HT1080 (cell line): Measurements from ENCODE around the gene ENTR1. TPM values are rescaled to one million over a fixed set of nuclear protein-coding genes. Genes with fewer than 3 reads are reported as not detected.

Source experiments
- DNase-seq: peaks from one replicate; pipeline ENCODE4 v3.0.0-alpha.2; 2015; ENCODE audit warnings: low read depth
- total RNA-seq: library from RNA; depleted of rRNA; stranded (reverse); fragments of >200 nt; shearing (Covaris generic); gene quantifications from 2 replicates; pipeline ENCODE4 v1.2.3, GENCODE V29; 2014

Gene ENTR1
- total RNA-seq, 1 experiment from 2014 or later = 125 TPM

DNA sequence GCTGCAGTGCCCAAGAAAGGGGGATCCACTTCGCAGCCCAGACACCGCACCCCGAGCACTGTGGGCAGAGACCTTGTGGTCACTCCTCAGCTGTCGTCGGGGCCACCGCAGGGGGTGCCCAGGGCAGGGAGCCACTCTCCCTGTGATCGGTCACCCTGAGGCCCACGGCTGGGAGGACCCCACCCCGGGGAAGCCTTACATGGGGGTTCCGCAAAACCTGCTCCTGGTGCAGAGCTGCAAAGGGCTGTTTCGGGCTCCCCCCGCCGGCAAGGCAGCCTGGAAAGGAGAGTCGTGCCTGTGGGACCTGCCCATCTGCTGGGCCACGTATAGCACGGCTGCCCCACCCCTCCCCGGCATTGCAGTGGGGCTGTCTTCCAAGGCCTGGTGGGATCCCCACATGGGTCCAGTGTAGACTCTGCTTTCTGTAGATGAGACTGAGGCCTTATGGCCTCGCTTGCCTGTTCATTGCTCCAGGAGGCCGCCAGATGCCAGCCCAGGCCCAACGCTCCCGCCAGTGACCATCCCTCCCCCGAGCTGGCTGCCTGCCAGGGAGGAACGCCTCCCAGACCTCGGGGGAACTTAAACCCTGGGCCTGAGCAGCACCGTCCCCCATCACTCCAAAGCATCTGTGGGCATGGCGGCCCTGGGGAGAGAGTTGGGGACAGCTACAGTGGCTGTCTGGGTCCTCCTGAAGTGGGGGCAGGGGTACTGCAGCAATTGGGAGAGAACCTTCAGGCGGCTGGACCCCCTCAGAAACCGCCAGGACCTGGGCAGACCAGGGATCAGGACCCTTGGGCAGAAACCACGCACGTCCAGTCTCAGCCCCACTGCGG is 45.3 kb downstream of the ENTR1 start:
- no peak for DNase-seq

DNA sequence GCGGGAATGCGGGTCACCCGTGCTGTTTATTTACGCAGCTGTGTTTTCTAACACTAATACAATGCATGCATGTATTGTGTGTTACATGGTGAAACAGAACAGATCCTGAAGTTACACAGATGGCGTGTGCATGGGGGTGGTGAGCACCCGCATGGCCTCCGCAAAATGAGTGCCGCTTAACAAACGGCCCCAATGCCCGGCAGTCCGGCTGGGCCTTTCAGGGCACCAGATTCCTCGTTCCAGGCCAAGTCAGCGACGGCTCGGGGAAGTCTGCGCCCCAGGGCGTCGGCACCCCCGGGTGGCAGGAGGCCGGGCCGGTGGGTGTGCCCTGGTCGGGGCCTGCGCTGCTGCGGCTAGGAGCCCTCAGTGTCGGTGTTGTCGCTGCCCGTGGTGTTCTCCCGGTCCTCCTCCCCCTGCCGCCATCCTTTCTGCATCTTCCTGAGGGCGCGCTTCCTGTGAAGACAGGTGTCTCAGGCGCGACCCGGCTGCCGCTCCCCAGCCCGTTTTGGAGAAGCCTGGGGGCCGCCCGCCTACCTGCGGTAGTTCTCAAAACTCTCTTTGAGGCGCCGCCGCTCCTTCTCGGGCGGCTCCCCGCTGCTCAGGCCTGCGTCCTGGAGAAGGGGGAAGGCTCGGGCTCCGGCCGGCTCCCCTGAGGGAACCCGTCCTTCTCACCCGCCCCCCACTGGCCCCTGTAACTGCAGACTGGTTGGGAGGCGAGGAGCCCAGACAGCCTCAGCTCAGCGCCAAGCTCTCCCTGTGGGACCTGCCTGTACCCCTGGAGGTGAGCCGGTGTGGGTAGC is 46.3 kb downstream of the ENTR1 start:
- no peak for DNase-seq

DNA sequence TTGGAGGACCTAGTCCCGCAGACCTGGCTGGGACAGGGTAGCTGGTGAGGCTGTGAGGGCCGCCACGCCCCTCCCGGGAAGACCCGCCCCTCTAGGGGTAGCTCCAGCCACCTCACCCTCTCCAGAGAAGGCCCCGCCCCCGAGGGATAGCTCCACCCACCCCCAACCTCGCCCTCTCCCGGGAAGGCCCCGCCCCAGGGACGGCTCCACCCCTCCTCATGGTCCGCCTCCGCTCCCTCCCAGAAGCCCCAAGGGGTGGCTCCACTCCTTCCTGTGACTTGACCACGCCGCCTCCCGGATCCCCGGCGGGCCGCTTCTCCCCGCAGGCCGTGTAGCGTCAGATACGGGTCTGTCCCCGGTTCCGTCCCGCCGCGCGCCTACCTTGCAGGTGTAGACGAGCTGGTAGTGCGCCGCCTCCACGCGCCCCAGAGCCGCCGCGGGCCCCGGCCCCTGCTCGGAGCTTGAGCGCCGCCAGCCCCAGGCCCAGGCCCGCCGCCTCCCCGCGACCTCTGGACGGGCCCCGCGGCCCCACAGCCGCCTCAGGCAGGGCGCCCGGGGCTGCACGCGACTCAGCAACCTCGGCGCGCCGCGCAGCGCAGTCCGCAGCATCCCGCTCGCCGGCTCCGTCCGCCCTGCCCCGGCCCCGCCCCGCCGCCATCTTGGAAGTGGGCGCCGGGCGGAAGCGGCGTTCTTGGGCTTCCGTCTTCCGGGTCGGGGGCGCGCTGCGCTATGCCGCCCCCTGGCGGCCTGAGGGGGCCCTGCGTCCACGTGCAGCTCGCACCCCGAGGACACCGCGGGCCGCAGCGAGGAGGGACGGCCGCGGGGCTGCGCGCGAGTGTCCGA is 47.1 kb downstream of the ENTR1 start, which contains the start of gene DNLZ:
Gene DNLZ (minus strand): TSS at position 639 of the 843 bp plus-strand sequence. CDS start 30 bp downstream, at position 609.
- peak; percentile 81 for DNase-seq

DNA sequence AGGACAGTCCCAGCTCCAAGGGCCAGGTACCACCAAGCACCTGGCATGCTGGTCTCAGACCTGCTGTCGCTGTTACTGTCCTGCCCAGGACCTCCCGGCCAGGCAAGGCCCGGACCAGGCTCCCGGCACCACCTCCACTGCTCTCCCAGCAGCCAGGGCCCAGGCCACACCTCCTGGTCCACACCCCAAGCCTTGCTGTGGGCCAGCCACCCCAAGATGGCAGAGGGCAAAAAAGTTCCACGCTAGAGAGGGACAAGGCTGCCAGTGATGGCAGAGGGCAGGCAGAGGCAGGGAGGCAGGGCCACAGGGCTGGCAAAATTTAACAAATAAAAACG is 48.0 kb downstream of the ENTR1 start:
- DNase-seq = no peak

DNA sequence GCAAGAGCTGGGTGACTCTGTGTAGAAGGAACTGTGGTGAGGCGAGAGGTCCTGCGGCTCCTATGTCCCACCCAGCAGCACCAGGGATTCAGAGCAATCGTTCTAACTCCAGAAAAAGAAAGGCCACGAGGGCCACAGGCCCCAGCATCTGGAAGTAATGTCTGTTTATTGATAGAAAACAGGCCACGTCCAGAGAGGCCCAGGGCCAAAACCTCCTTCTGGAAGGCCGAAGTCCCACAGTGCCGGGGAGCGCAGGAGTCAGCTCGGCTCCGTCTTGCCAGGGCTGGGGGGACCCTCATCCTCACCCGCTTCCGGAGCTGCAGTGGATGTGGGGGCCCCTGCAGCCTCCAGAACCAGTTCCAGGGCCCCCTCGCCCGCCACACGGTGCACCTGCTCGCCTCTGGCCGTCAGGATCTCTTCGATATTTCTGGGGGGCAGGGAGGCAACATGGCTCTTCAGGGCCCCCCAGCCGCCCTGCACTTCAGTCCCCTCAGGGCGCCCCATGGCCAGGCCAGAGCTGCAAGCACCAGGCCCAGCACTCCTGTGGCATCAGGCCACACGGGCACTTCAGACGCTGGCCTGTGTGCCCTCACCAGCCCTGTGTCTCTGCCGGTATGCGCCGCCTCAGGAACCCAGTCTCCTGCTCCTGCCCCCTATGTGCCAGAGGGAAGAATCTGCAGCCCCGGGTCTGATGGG is 48.5 kb downstream of the ENTR1 start:
- no peak for DNase-seq

DNA sequence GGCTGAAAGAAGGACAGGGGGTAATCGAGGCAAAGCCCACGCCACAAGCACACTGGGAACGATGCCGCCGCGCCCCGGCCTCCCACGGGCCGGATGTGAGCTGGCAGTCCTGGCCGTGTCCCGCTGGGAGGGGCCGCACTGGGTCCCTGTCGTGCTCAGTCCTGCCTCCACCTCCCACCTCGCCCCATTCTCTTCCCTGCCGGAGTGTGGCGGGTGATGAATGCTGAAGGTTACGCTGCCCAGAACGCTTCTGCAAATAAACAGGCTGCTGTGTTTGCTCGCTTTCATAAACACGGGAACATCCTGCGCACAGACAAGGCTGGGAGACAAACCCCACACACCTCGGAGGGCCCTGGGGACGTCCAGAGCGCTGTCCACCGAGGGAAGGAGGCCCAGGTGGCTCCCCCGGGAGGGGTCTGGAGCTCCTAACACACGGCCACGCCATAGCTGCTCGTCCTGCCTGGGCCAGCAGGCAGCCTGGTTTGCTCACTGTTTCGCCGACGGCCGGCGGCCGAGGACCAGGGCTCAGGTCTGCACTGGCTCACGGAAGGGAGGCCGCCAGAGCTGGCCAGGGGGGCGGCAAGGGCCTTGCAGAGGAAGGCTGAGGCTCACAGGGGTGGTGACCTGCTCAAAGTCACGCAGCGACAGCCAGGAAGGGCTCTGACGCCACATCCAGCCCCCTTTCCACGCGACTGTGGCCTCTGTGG is 49.2 kb downstream of the ENTR1 start:
- no peak for DNase-seq

DNA sequence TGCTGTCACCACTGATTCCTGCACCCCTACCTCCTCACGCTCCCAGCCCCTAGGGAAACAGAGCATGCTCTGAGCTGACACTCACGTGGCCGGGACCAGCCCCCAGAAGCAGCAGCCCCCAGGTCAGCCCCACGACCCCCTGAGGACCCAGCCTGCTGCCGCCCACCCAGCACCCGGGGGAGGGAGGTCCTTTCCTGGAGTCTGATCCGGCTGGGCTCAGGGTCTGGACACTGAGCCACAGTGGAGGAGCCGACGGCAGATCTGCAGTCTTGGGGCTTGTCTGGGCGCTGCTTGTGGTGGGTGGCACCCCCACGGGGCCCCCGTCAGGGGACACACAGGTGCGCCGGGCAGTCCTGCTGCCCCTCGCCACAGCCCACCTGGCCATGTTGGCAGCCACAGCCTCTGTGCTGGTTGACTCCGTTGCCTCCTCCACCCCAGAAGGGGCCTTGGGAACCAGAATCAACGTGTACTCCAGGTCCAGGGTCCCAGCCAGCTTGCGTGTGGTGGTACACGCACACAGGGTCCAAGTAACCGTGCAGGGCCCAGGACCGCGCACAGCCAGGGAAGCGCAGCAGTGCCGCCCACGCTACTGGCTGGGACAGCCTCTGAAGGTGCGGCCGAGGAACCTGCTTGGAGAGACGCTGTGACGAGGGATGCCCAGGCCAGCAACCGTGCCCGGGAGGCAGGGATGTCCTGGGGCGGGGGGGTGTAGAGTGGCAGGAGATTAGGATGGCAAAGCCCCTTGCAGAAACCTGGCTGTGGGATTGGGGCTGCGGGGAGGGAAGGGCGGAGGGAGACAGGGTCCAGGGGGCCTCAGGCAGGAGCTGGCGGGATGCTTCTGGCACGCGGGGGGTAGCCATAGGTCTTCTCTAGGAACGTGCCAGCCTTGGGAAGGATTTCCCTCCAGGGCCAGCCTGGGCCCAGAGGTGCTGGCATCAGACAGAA is 50.4 kb downstream of the ENTR1 start:
- DNase-seq = no peak

DNA sequence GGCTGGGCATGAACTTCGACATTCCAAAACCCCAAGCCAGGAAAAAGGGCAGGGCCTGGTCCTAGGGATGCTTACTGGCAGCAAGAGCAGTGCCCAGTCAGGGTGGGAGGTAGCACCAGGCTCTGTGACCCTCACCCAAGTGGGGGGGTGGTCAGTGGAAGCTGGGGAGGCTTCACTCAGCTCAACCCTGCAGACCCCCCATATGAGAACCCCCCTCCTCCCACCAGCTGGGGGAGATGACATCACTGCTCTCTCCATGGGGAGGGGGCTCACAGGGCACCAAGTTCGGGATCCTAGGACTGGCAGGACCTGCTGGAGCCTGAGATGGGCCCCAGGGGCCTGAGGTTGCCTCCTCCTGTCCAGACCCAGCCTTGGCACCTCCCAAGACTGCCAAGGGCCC is 51.5 kb downstream of the ENTR1 start:
- no peak for DNase-seq

DNA sequence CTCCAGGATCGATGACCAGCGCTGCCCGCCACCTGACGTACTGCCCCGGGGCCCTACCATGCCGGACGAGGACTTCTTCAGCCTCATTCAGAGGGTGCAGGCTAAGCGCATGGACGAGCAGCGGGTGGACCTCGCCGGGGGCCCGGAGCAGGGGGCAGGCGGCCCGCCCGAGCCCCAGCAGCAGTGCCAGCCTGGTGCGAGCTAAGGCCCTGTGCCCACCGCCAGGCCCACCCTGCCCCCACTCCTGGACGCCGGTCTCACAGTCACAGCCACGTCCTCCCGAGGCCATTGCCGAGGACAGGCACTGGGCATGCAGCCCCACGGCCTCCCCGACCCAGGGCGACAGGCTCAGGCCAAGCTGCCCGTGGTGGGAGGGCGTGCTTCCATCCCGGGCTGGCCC is 52.4 kb downstream of the ENTR1 start:
- DNase-seq = no peak

DNA sequence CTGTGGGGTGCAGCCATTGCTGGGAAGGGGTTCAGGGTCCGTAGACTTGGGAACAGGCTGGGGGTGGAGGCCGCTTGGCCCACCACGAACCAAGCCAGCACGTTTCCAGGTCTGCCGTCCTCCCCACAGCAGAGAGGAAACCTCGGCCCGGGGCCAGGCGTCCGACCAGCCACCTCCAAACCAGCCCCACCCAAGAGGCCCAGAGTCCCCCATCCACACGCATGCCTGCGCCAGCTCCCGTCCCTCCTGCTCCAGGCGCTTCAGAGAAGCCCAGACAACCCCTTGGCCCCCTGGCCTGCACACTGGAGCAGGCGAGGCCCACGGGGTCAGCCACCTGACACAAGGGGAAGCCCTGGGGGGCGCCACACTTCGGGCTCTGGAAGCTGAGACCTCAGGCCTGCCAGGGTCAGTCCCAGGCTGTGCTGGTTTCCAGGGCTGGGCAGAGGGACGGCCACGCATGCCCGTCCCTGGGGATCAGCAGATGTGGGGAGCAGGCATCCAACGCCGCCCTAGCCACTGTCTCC is 53.1 kb downstream of the ENTR1 start:
- no peak for DNase-seq

DNA sequence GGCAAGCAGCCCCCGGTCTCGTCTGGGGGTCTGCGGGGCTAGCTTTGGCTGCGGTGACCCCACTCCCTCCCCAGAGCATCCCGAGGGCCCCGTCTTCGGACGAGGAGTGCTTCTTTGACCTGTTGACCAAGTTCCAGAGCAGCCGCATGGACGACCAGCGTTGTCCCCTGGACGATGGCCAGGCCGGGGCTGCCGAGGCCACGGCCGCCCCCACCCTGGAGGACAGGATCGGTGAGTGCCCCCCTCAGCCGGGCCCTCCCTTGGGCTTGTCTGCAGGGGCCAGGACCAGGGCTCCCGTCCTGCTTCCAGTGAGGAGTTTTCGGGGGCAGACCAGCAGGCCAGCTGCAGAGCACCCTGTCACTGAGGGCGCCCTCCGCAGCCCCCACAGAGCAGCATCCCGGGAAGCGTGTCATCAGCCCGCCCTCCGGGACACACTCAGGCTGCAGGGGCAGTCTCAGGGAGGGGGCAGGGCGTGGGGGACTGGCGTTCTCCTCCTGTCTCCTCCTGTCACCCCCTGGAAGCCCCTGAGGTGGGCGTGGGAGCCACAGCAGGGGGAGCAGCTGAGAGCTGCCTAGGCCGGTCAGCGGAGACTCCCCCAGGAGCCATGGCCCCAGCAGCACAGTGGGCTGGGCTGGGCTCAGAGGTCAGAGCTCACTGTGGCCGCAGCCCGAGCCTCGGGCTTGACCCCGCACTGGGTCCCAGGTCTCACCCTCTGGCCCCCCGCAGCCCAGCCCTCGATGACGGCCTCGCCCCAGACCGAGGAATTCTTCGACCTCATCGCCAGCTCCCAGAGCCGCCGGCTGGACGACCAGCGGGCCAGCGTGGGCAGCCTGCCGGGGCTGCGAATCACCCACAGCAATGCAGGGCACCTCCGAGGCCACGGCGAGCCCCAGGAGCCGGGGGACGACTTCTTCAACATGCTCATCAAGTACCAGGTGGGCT is 54.5 kb downstream of the ENTR1 start:
- DNase-seq = no peak

DNA sequence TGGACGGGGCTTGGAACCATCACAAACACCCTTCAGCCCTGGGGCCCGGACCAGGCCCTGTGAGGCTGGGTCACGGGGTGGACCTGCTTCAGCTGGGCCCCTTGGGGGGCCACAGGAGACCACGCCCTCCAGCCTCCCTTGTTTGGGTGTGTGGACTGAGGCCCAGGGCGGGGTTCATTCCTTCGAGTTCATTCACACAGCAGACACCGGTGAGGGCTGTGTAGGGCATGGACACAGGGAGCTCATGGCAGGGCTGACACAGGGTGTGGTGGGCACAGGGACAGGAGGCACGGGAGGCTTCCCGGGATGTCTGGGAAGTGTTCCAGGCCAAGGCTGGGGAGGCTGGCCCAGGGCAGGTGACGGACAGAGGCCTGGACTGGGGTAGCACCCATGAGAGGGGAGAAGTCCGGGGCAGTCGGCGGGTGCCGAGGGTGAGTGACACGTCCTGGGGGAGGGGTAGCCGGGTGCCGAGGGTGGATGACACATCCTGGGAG is 55.8 kb downstream of the ENTR1 start:
- DNase-seq = no peak

DNA sequence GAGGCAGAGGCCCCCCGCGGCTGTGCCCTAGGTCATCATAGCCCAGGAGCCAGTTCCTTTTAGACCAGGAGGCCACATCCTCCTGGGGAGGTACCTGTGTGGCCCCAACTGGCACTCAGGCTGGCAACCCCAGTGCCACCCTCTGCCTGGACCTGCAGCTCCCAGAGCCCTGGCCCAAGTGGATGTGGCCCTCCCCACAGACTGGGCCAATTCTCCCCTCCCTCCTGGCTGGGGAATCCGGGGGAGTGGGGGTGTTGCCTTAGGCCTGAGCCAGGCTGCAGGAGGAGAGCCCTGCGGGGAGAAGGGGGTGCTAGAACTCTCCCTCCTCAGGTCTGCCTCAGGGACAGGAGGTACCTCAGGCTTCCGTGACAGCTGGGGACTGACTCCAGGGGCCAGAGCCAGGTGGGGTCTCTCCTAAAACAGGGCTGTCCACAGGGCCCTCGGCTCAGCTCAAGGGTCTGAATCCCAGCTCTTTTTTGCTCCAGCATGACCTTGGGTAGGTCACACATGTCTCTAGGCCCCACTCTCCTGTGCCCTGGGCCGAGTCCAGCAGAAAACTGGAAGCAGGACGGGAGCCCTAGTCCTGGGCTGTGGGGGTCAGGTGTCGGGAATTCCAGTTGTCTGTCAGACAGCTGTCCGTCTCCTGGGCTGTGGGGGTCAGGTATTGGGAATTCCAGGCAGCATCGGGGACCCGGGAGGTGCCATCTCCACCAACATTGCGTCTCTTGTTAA is 56.5 kb downstream of the ENTR1 start:
- DNase-seq = no peak

DNA sequence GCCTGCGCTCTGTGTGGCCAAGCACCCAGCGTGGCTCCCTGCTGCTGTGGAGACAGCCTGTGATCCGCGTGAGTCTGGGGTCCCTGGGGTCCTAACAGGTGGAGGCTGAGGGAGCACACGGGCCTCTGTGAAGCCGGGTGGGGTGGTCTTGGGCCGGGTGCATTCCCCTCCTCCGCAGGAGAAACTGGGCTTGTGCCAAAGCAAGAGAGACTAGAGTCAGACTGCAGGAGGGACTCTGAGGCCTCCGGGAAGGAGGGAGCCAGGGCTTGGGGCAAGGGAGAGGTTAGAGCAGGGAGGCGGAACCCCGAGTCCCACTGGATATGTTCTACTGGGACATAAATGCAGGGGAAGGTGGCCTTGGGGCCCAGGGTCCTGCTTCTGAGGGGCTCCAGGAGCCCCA is 57.3 kb downstream of the ENTR1 start:
- no peak for DNase-seq

DNA sequence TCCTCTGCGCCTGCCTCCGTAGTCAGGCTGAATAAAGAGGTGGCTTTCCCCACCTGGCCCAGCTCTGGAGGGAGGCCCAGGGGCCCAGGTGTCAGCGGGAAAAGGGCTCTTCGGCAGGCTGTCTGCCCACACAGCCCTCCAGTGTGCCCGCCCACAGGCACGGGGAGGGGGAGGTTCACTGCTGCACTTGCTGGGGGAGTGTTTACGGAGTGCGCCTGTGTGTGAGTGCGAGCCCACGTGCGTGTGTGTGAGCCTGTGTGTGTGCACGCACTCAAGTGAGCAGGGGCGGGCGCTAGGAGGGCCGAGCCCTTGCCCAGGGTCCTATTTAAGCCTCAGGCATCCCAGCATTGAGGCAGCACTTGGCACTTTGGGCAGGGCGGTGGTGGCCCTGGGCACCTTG is 57.7 kb downstream of the ENTR1 start:
- DNase-seq = no peak
